PFSK-1 (cell line): ENCODE data around the gene BFSP2.

Experiments
- FOXP2 ChIP-seq: optimal IDR thresholded peaks from 2 replicates; pipeline ENCODE3; 2011; ENCODE audit warnings: borderline replicate concordance, control low read depth, inconsistent platforms; ENCODE audit not compliant: insufficient read depth; ENCODE audit errors: extremely low read length, extremely low read depth
- POLR2AphosphoS5 ChIP-seq: IDR thresholded peaks from 2 replicates; pipeline ENCODE4 v1.6.1; 2012; ENCODE audit warnings: low read depth, mild to moderate bottlenecking, control low read depth, low read length, moderate library complexity
- REST ChIP-seq, 2 experiments: IDR thresholded peaks; 2 replicates each; pipeline versions ENCODE4 v1.6.1 to v1.8.0; 2011 to 2012; ENCODE audit warnings: low read depth in 2 of 2, low read length in 2 of 2, control low read depth in 1 of 2, inconsistent platforms in 1 of 2, mild to moderate bottlenecking in 1 of 2, moderate library complexity in 1 of 2; ENCODE audit not compliant: insufficient read depth in 1 of 2
- SIN3A ChIP-seq: IDR thresholded peaks from 2 replicates; pipeline ENCODE4 v1.6.1; 2012; ENCODE audit warnings: mild to moderate bottlenecking, low read length, moderate library complexity, borderline replicate concordance; ENCODE audit not compliant: insufficient read depth
- TAF1 ChIP-seq: IDR thresholded peaks from 2 replicates; pipeline ENCODE4 v1.6.1; 2012; ENCODE audit warnings: low read length, control low read depth, borderline replicate concordance; ENCODE audit not compliant: insufficient read depth

BFSP2 gene

GRCh38 chr3:133464573-133464972, 64.7 kb downstream of the BFSP2 start:
- TF ChIP-seq REST (IDR thresholded peaks at IDR 0.05; ENCODE audit: insufficient read depth in 1 of 2, low read depth in 2 of 2, low read length in 2 of 2) (no peak), TAF1 (no peak), FOXP2 (no peak), SIN3A (no peak), POLR2AphosphoS5 (no peak)

- TF ChIP-seq POLR2AphosphoS5 (no peak), REST (IDR thresholded peaks at IDR 0.05; ENCODE audit: insufficient read depth in 1 of 2, low read depth in 2 of 2, low read length in 2 of 2) (no peak), SIN3A (no peak), TAF1 (no peak), FOXP2 (no peak)
These were observed 66.9 kb downstream of the BFSP2 start for GRCh38 chr3:133466531-133467386.

- TF ChIP-seq POLR2AphosphoS5 (no peak), FOXP2 (no peak), SIN3A (no peak), REST (IDR thresholded peaks at IDR 0.05; ENCODE audit: insufficient read depth in 1 of 2, low read depth in 2 of 2, low read length in 2 of 2) (no peak), TAF1 (no peak)
These were observed 67.9 kb downstream of the BFSP2 start for GRCh38 chr3:133467780-133468179.

- no peak for TF ChIP-seq REST (IDR thresholded peaks at IDR 0.05; ENCODE audit: insufficient read depth in 1 of 2, low read depth in 2 of 2, low read length in 2 of 2)
- no peak for TF ChIP-seq SIN3A
- TF ChIP-seq TAF1, result no peak
- TF ChIP-seq FOXP2, result no peak
- TF ChIP-seq POLR2AphosphoS5, result no peak
These were observed 68.4 kb downstream of the BFSP2 start for GRCh38 chr3:133468251-133468721.
